H1 (cell line): ENCODE measurements around the gene PDIA6. TPM values are rescaled to one million over a fixed set of nuclear protein-coding genes. Genes with fewer than 3 reads are reported as not detected.

Source experiments
- CTCF ChIA-PET: fragments of 300-600 bp; sonication (Branson Sonifier 250); formaldehyde crosslinking; loops from one replicate; lab custom pipeline; 2021; ENCODE audit not compliant: partially characterized antibody; lab: Charles Lee
- POLR2A ChIA-PET: fragments of 300-600 bp; sonication (Branson Sonifier 250); formaldehyde crosslinking; loops from one replicate; lab custom pipeline; 2021; ENCODE audit warnings: inconsistent platforms; ENCODE audit not compliant: partially characterized antibody; lab: Charles Lee
- DNase-seq, 2 experiments: peaks; one replicate each; pipeline versions ENCODE4 v3.0.0 to v3.0.0-alpha.2; 2010 to 2022; ENCODE audit warnings: low spot score in 2 of 2, low read depth in 1 of 2, mixed read lengths in 1 of 2
- FAIRE-seq: peaks from 2 replicates; lab custom pipeline; 2011; peaks lifted over from hg19 to GRCh38; lab: Jason Lieb, UNC
- H2AFZ ChIP-seq: 2 replicates; pipeline ENCODE4 v1.8.1; 2012; ENCODE audit warnings: low read length, inconsistent platforms
- H2AK5ac ChIP-seq: 2 replicates; pipeline ENCODE4 v1.6.1; 2013; ENCODE audit warnings: low read depth, low read length
- H2BK120ac ChIP-seq: replicated peaks from 2 replicates; pipeline ENCODE3; 2013; ENCODE audit warnings: low read depth, low read length, inconsistent platforms
- H2BK12ac ChIP-seq: 2 replicates; pipeline ENCODE4 v1.6.1; 2013; ENCODE audit warnings: low read depth, low read length
- H2BK15ac ChIP-seq: 2 replicates; pipeline ENCODE4 v1.6.1; 2013; ENCODE audit warnings: low read length
- H2BK20ac ChIP-seq: 2 replicates; pipeline ENCODE4 v1.6.1; 2013; ENCODE audit warnings: low read length
- H2BK5ac ChIP-seq: 2 replicates; pipeline ENCODE4 v1.6.1; 2013; ENCODE audit warnings: low read depth, low read length
- H3K14ac ChIP-seq: 2 replicates; pipeline ENCODE4 v1.6.1; 2013; ENCODE audit warnings: inconsistent platforms; ENCODE audit not compliant: insufficient read length
- H3K18ac ChIP-seq: 2 replicates; pipeline ENCODE4 v1.6.1; 2013; ENCODE audit warnings: low read length; ENCODE audit errors: extremely low read depth
- H3K23ac ChIP-seq: 2 replicates; pipeline ENCODE4 v1.6.1; 2013; ENCODE audit warnings: inconsistent platforms; ENCODE audit not compliant: insufficient read length
- H3K23me2 ChIP-seq: 2 replicates; pipeline ENCODE4 v1.6.1; 2013; ENCODE audit warnings: low read depth, low read length
- H3K27ac ChIP-seq: 2 replicates; pipeline ENCODE4 v1.6.1; 2011; ENCODE audit warnings: low read depth, low read length, inconsistent platforms
- H3K27me3 ChIP-seq, 4 experiments: replicated peaks in 1 of 4; 1 replicate in 1 of 4; 2 replicates in 3 of 4; pipeline versions ENCODE4 v1.6.1 to v1.8.1; 2011 to 2013; ENCODE audit warnings: low read length in 3 of 4, mild to moderate bottlenecking in 3 of 4, inconsistent platforms in 2 of 4, mixed read lengths in 2 of 4, moderate library complexity in 1 of 4; ENCODE audit not compliant: control insufficient read depth in 3 of 4, insufficient read depth in 3 of 4; ENCODE audit errors: extremely low read depth in 1 of 4
- H3K36me3 ChIP-seq, 4 experiments: 2 replicates each; pipeline versions ENCODE4 v1.6.1 to v1.8.1; 2011 to 2013; ENCODE audit warnings: mild to moderate bottlenecking in 4 of 4, low read length in 3 of 4, moderate library complexity in 2 of 4, control low read depth in 1 of 4, inconsistent platforms in 1 of 4; ENCODE audit not compliant: insufficient read depth in 4 of 4, control insufficient read depth in 2 of 4
- H3K4ac ChIP-seq: replicated peaks from 2 replicates; pipeline ENCODE3; 2013; ENCODE audit warnings: low read length, low read depth, mixed read lengths, inconsistent platforms; ENCODE audit not compliant: insufficient read length
- H3K4me1 ChIP-seq, 4 experiments: replicated peaks in 1 of 4; 1 replicate in 1 of 4; 2 replicates in 3 of 4; pipeline versions ENCODE4 v1.6.1 to v1.8.1; 2011 to 2013; ENCODE audit warnings: low read length in 3 of 4, inconsistent platforms in 2 of 4, mixed read lengths in 1 of 4; ENCODE audit not compliant: insufficient read depth in 4 of 4, control insufficient read depth in 3 of 4
- H3K4me2 ChIP-seq, 2 experiments: 2 replicates each; pipeline versions ENCODE4 v1.6.1 to v1.8.1; 2011 to 2013; ENCODE audit warnings: low read depth in 2 of 2, low read length in 2 of 2, control low read depth in 1 of 2, inconsistent platforms in 1 of 2, mild to moderate bottlenecking in 1 of 2; ENCODE audit not compliant: insufficient read depth in 1 of 2
- H3K4me3 ChIP-seq, 4 experiments: fragments of 200-600, 300-600 bp in 1 of 4; sonication (generic), shearing (Covaris generic), sonication (Bioruptor Twin) in 1 of 4; 2 replicates each; pipeline versions ENCODE4 v1.5.1 to v1.8.1; 2011 to 2016; ENCODE audit warnings: low read length in 4 of 4, low read depth in 3 of 4, control low read depth in 2 of 4, inconsistent platforms in 2 of 4, mild to moderate bottlenecking in 2 of 4, mixed read lengths in 1 of 4, moderate library complexity in 1 of 4; ENCODE audit not compliant: insufficient read depth in 2 of 4; ENCODE audit errors: extremely low read depth in 1 of 4
- H3K56ac ChIP-seq: replicated peaks from 2 replicates; pipeline ENCODE3; 2013; ENCODE audit warnings: low read depth, mild to moderate bottlenecking, mixed read lengths, low read length, inconsistent platforms; ENCODE audit not compliant: insufficient read length
- H3K79me1 ChIP-seq: 2 replicates; pipeline ENCODE4 v1.6.1; 2013; ENCODE audit warnings: low read depth, low read length, control low read depth
- H3K79me2 ChIP-seq, 2 experiments: 2 replicates each; pipeline versions ENCODE4 v1.6.1 to v1.8.1; 2012 to 2013; ENCODE audit warnings: low read length in 2 of 2, mild to moderate bottlenecking in 2 of 2, inconsistent platforms in 1 of 2; ENCODE audit not compliant: insufficient read depth in 2 of 2, control insufficient read depth in 1 of 2
- H3K9ac ChIP-seq, 4 experiments: replicated peaks in 1 of 4; 1 replicate in 1 of 4; 2 replicates in 3 of 4; pipeline versions ENCODE4 v1.6.1 to v1.8.1; 2011 to 2013; ENCODE audit warnings: low read depth in 3 of 4, low read length in 3 of 4, control low read depth in 2 of 4, mild to moderate bottlenecking in 2 of 4, moderate library complexity in 2 of 4, inconsistent platforms in 1 of 4; ENCODE audit errors: extremely low read depth in 1 of 4
- H3K9me3 ChIP-seq, 2 experiments: 2 replicates each; pipeline versions ENCODE4 v1.6.1 to v1.8.1; 2012 to 2013; ENCODE audit warnings: mild to moderate bottlenecking in 2 of 2, moderate library complexity in 2 of 2, control low read depth in 1 of 2, inconsistent platforms in 1 of 2, low read depth in 1 of 2, low read length in 1 of 2, mixed read lengths in 1 of 2; ENCODE audit not compliant: insufficient read depth in 2 of 2
- H4K20me1 ChIP-seq, 2 experiments: replicated peaks in 1 of 2; 2 replicates each; pipeline versions ENCODE3 to v1.8.1; 2011 to 2013; ENCODE audit warnings: inconsistent platforms in 2 of 2, low read length in 2 of 2, mild to moderate bottlenecking in 1 of 2; ENCODE audit not compliant: insufficient read depth in 2 of 2, control insufficient read depth in 1 of 2
- H4K5ac ChIP-seq: 2 replicates; pipeline ENCODE4 v1.6.1; 2013; ENCODE audit warnings: low read length, low read depth, mixed read lengths, inconsistent platforms; ENCODE audit not compliant: insufficient read length
- H4K8ac ChIP-seq: 2 replicates; pipeline ENCODE4 v1.8.0; 2013; ENCODE audit warnings: mild to moderate bottlenecking, moderate library complexity, low read length, inconsistent platforms; ENCODE audit not compliant: insufficient read depth; ENCODE audit errors: extremely low read depth
- H4K91ac ChIP-seq: replicated peaks from 2 replicates; pipeline ENCODE3; 2013; ENCODE audit warnings: low read length, mixed read lengths, inconsistent platforms; ENCODE audit not compliant: insufficient read length
- FOSL1 ChIP-seq: IDR thresholded peaks from 2 replicates; pipeline ENCODE4 v1.6.1; 2011; ENCODE audit warnings: mild to moderate bottlenecking, low read depth, low read length, moderate library complexity; ENCODE audit not compliant: insufficient read depth
- RNF2 ChIP-seq: fragments of 200-900, 300-1000 bp; sonication (generic); IDR thresholded peaks from 2 replicates; pipeline ENCODE4 v1.7.1; 2016; ENCODE audit warnings: borderline replicate concordance, low read depth, mild to moderate bottlenecking, antibody characterized with exemption, low read length; ENCODE audit not compliant: poor library complexity, severe bottlenecking; ENCODE audit errors: missing control alignments
- RXRA ChIP-seq: IDR thresholded peaks from 2 replicates; pipeline ENCODE4 v1.6.1; 2011; ENCODE audit warnings: low read depth, mild to moderate bottlenecking, low read length, moderate library complexity; ENCODE audit not compliant: insufficient read depth
- WGBS, 2 experiments: shearing (Covaris generic) in 1 of 2; methylation state at CpG; one replicate each; pipeline versions ENCODE4 v1.1.6 to v1.1.7; 2013 to 2015; ENCODE audit warnings: low lambda C conversion rate in 2 of 2, mixed read lengths in 2 of 2, inconsistent platforms in 1 of 2, low coverage in 1 of 2, missing lambda C conversion rate in 1 of 2; ENCODE audit not compliant: insufficient replicate concordance in 2 of 2, insufficient coverage in 1 of 2, insufficient read length in 1 of 2; ENCODE audit errors: extremely low coverage in 1 of 2, missing lambda C conversion rate in 1 of 2; 5-methylcytosine and 5-hydroxymethylcytosine counted together
- polyA plus RNA-seq, 7 experiments: library from polyadenylated mRNA; depleted of rRNA in 3 of 7; stranded (reverse) in 5 of 7; unstranded in 2 of 7; fragments of >200 nt in 5 of 7; fragments of 200-250 nt in 2 of 7; gene quantifications; 1 replicate in 5 of 7; 2 replicates in 1 of 7; 4 replicates in 1 of 7; pipeline versions ENCODE4 v1.2.1 to v1.2.3, GENCODE V29; 2011 to 2013; ENCODE audit warnings: missing spikeins in 2 of 7, mixed read lengths in 2 of 7
- total RNA-seq: library from RNA; stranded (reverse); fragmentation: NEBNext Ultra II Directional; extraction: Animal tissue kit (Norgen Biotek cat#: 25700); gene quantifications from 2 replicates; pipeline ENCODE4 v1.2.1, GENCODE V29; 2021

PDIA6 gene
- total and polyA plus RNA-seq, 2 of the 8 experiments (the other 6 are each of a cell fraction or from before 2014, with no cell fraction given) = 181 to 384 TPM

DNA sequence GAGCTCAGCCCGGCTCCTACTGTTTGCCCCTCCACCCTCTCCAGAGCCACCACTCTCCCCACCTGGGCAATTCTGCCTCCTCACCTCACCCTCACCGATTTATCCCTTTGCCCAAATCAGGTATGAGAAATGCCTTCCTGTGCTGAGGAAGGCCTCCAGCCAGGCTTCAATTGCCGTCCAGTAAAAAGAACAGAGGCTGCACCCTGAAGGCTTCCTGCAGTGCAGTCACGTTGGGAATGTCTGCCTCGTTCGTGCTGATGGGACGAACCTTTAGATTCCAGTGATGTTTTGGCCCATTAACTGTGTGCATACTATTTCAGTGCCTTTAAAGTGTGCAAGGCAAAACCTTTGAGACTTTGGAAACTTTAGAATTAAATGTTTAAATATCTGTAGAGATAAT lies 57.0 kb downstream of the PDIA6 start:
- Histone ChIP-seq H4K20me1 (no peaks in the 10 kb centered on the region), H3K9ac (no peak overlapping the region), H2AK5ac (no peak overlapping the region), H2AFZ (no peak overlapping the region), H4K91ac (no peak overlapping the region), H3K23me2 (no peaks in the 10 kb centered on the region), H2BK12ac (no peak overlapping the region), H4K5ac (no peak overlapping the region), H3K18ac (no peak overlapping the region), H3K36me3 (no peaks in the 10 kb centered on the region), H2BK20ac (no peak overlapping the region), H3K4me3 (no peak overlapping the region), H2BK5ac (no peak overlapping the region), H3K79me2 (no peaks in the 10 kb centered on the region), H3K27me3 (no peaks in the 10 kb centered on the region), H3K9me3 (no peaks in the 10 kb centered on the region), H4K8ac (no peak overlapping the region; the same call in 1 of the 2 replicates), H3K79me1 (no peaks in the 10 kb centered on the region), H2BK15ac (no peak overlapping the region), H3K27ac (no peak overlapping the region), H3K23ac (no peak overlapping the region), H3K4me2 (no peak overlapping the region), H2BK120ac (no peak overlapping the region), H3K4ac (no peak overlapping the region), H3K4me1 (no peaks in the 10 kb centered on the region), H3K56ac (no peak overlapping the region), H3K14ac (no peak overlapping the region)
- WGBS, 2 experiments = 85% methylated on average over 7 of the region's 7 CpGs; no CpG with 5 or more reads in 1 of the 2 experiments
- no peak for DNase-seq
- ChIA-PET CTCF (interaction anchor here (1.0 kb wide), 1 partner anchor 47 kb away, joined by 4 read pairs; no protein-coding TSS in a partner anchor), POLR2A (no interaction called here)
- TF ChIP-seq RXRA (no peak), RNF2 (no peak), FOSL1 (no peak)
- FAIRE-seq = no peak
